Dendritic cell treated with granulocyte-macrophage colony-stimulating factor and Interleukin-4, amounts not matched to agents 40 ng/mL and 50 ng/mL, for 4 days (primary cell): ENCODE data around the gene RPL38.
A peak's percentile ranks its signal among the peaks of the same experiment; 100 is the strongest.

Experiments
- H3K27ac Mint-ChIP-seq: one replicate; pipeline ENCODE4 v1.8.0; 2022; ENCODE audit warnings: mild to moderate bottlenecking, mixed read lengths
- H3K27me3 Mint-ChIP-seq: one replicate; pipeline ENCODE4 v1.8.0; 2022; ENCODE audit warnings: mild to moderate bottlenecking, mixed read lengths
- H3K36me3 Mint-ChIP-seq: one replicate; pipeline ENCODE4 v1.8.0; 2022; ENCODE audit warnings: low read depth, mixed read lengths
- H3K4me1 Mint-ChIP-seq: one replicate; pipeline ENCODE4 v1.8.0; 2022; ENCODE audit warnings: low read depth, mixed read lengths
- H3K4me3 Mint-ChIP-seq: one replicate; pipeline ENCODE4 v1.8.0; 2022; ENCODE audit warnings: mild to moderate bottlenecking, moderate library complexity, mixed read lengths
- H3K9me3 Mint-ChIP-seq: one replicate; pipeline ENCODE4 v1.8.0; 2022; ENCODE audit warnings: mixed read lengths
- intact Hi-C: fragments of 100-400 bp; cut with micrococcal nuclease; formaldehyde crosslinking; loops from one replicate; pipeline ENCODE4 v1.15.0; 2022

Gene RPL38

DNA sequence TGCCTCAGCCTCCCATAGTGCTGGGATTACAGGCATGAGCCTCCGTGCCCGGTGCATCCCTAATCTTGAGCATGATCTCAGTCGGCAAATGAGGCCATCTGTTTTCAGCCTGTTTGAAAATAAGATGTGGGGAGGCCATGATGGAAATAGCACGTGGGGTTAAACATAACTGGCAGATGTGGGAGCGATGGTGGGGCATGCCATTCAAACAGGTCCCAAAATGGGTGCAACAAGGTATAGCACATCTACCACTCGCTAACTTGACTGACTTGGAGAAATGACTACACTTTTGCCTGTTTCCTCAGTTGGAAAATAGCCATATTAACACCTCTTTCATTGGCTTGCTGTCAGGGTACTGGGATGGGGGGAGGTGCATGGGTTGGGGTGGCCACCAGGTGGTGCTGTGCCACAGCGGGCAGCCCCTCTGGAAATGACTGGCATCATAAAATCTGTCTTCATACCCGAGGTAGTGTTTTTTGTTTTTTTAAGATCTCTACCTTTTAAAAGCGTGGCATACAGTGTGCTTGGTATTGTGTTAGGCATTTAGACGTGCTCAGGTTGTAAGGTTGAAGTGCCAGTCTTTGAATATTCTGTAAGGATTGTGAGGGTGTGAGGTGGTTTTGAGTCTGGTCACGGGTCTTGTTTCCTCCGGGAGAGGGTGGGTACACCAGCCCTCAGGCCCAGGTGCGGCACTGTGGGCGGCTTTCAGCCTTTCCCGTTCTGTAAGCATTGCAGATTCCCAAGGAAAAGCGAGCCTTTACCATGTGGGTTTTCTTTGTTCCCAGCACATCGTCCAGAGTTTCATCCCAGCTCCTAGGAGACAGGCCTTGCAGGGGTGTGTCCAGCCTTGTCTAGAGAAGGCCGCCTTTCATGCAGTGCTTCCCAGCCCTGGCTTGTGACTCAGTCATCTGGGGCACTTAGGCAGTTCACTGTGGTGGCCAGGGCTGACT lies 7.0 kb downstream of the RPL38 start:
- Mint-ChIP-seq H3K36me3 (peaks cover 93% of the 10 kb centered on the region), H3K27me3 (no peaks in the 10 kb centered on the region), H3K27ac (peak overlapping the region; percentile 93), H3K9me3 (no peaks in the 10 kb centered on the region), H3K4me1 (peaks cover 80% of the 10 kb centered on the region), H3K4me3 (peak overlapping the region; percentile 43)
- intact Hi-C loops, result loop anchor here (1.0 to 5.0 kb wide), 3 partner anchors 72 to 152 kb away; partner anchors contain the start of gene BTBD17

DNA sequence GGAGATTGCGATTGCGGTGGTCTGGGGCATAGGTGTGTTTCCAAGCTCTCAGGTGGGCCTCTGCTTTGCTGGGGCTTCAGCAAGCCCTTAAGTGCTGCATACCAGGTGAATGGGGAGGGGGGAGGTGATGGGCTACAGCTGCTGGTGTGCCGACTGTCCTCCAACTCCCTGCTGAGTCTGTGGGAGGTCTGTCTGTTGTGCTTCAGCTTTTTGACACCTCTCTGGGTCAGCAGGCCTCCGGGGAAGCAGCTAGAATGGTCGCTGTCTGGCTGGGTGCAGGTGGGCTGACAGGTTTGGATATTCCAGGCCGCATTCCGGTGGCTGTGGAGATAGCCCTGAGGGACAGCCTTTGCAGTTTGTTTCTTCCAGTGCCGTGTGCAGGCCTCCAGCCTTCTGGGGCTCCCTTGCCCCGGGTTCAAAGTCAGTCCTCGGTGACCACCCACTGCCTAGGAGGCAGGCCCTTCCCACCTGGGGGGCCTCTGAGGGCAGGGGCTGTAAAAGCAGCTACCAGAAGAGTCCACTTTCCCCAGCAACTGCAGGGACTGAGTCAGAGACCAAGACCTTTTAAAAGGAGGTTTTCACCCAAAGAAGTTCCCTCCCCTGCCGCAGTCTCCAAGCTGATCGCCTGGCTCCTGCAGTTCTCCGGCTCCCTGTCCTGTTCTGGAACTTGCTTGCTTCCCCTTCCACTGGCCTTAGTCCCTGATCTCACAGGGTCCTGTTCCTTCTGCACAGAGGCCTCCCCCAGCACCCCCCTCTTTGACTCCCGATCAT lies 7.8 kb downstream of the RPL38 start:
- peak overlapping the region; percentile 93 for H3K27ac Mint-ChIP-seq
- peak overlapping the region; percentile 99 for H3K4me3 Mint-ChIP-seq
- H3K4me1 Mint-ChIP-seq, result peaks cover 80% of the 10 kb centered on the region
- intact Hi-C loops, result loop anchor here (5.0 kb wide), 2 partner anchors 71 to 151 kb away; partner anchors contain the start of gene BTBD17
- H3K27me3 Mint-ChIP-seq, result no peaks in the 10 kb centered on the region
- peaks cover 93% of the 10 kb centered on the region for H3K36me3 Mint-ChIP-seq
- H3K9me3 Mint-ChIP-seq, result no peaks in the 10 kb centered on the region

DNA sequence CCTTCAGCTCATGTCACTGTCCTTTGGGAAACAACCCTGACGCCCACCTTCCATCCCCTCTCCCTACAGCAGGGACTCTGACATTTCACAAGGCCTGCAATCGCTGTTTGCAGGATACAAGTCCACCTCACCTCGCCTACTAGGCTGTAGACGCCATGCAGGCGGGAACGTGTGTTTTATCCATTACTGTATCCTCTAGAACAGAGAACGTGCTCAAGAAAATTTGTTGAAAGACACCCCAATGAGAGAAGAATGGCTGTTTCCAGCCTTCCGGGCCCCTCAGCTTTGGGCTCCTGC lies 8.4 kb downstream of the RPL38 start:
- no peaks in the 10 kb centered on the region for H3K9me3 Mint-ChIP-seq
- H3K27me3 Mint-ChIP-seq, result no peaks in the 10 kb centered on the region
- H3K27ac Mint-ChIP-seq, result peak overlapping the region; percentile 93
- H3K4me1 Mint-ChIP-seq, result peaks cover 82% of the 10 kb centered on the region
- H3K4me3 Mint-ChIP-seq, result peak overlapping the region; percentile 99
- H3K36me3 Mint-ChIP-seq, result peaks cover 93% of the 10 kb centered on the region
- intact Hi-C loops, result loop anchor here (2.0 to 5.0 kb wide), 3 partner anchors 29 to 150 kb away; partner anchors contain the start of gene BTBD17

DNA sequence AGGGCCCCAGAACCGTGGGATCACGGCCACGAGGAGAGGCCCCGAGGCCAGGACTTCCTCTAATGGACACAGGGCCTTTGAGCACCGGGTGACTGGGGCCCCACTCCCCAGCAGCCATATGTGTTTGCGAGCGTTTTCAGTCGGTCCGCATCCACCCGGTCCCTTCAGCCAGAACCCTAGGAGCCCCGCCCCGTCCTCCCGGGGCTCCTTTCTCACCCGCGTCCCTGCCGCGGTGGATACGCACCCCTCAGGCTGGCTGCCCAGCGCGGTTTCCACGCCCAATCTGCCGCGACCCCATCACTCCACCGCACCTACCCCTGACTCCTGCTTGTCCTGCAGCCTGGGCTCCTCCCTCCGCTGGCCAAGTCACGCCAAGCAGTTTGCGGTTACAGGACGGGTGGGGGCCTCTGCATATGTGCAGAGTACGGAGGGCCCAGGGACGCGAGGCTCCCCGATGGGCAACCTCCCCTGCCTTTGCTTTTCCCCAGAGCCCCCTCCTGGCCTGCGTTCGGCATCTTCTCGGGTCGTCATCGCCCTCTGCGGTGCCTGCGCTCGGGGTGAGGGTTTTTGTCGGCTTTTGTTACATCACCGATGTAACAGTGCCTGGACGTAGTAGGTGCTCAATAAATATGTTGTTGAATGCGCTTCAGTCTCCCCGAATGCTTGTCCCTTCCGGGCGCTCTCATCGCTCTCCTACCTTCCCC lies 8.9 kb downstream of the RPL38 start:
- H3K4me3 Mint-ChIP-seq, result peak overlapping the region; percentile 99
- intact Hi-C loops, result loop anchor here (2.0 to 5.0 kb wide), 3 partner anchors 28 to 150 kb away; partner anchors contain the start of gene BTBD17
- H3K9me3 Mint-ChIP-seq, result no peaks in the 10 kb centered on the region

DNA sequence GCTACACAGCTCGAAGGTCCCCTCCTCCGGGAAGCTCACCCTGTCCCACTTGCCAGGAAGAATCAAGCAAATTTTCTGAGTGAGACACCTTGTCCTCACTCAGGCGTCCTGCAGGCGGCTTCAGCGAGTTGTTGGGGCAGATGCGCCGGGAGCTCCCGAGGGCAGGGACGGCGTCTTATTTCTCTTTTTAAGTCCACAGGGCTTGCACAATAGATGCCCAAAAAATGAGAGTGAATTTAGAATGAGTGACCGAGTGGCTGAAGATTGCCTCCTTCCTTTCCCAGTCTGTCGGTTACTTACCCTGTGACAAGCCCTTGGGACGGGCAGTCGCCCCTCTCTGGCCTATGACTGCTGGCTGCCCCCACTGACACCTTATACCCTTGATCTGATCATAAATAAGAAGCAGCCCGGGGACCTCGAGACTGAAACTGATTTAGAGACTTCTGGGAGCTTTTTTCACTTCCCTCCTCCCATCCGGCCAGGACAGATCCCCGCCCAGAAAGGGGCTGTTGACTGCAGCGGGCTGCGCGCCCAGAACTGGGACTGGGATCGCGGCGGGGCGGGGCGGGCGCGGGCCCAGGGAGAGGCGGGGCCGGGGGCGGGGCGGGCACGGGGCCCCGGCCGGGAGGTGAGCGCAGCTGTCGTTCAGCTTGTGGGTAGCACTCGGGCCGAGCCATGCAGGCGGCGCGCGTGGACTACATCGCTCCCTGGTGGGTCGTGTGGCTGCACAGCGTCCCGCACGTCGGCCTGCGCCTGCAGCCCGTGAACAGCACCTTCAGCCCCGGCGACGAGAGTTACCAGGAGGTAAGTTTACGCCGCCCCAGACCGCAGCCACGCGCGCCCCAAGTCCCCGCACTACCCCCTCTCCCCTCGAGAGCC lies 9.7 kb downstream of the RPL38 start, which contains the start of gene TTYH2:
TTYH2 (plus strand) TSS at position 659 of the 879 bp plus-strand sequence; CDS start at position 676, 17 bp downstream.
- H3K36me3 Mint-ChIP-seq, result peaks cover 94% of the 10 kb centered on the region
- intact Hi-C loops, result loop anchor here (2.0 to 5.0 kb wide), 3 partner anchors 28 to 149 kb away; partner anchors contain the start of gene BTBD17
- H3K4me1 Mint-ChIP-seq, result peaks cover 90% of the 10 kb centered on the region
- H3K27ac Mint-ChIP-seq, result peak within 1 kb of the TSS; percentile 93
- no peaks in the 10 kb centered on the region for H3K27me3 Mint-ChIP-seq
- no peaks in the 10 kb centered on the region for H3K9me3 Mint-ChIP-seq
- peak within 1 kb of the TSS; percentile 99 for H3K4me3 Mint-ChIP-seq

More for the DNA sequence above, 8.9 kb downstream of the RPL38 start:
- Mint-ChIP-seq H3K27me3 (no peaks in the 10 kb centered on the region), H3K27ac (peak overlapping the region; percentile 93), H3K36me3 (peaks cover 94% of the 10 kb centered on the region), H3K4me1 (peaks cover 87% of the 10 kb centered on the region)

DNA sequence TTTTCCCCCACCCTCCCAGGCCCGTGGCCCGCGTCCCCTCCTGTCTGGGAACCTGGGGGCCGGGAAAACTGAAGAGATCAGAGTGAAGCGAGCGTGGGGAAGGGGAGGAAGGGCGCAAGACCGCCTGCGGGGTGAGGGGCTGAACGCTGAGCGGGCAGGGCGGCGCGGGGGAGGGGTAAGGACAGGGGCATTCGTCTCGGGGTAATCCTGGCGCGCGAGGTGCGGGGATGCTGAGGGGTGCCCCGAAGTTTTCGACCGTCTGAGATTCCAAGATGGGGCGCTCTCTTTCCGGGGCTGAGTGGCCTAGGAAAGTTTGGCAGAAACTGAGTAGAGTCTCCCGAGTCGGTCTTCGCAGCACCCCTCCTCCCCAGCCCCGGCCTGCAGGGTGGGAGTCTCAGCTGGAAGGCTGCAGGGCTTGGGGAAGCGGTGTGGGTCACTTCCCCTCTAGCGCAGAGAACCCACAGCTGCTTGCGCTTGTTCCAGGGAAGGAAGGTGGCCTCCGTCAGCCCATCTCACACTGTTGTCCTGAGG lies 10.4 kb downstream of the RPL38 start:
- peak overlapping the region; percentile 93 for H3K27ac Mint-ChIP-seq
- H3K36me3 Mint-ChIP-seq, result peaks cover 94% of the 10 kb centered on the region
- H3K4me3 Mint-ChIP-seq, result peak overlapping the region; percentile 99
- intact Hi-C loops, result loop anchor here (2.0 to 5.0 kb wide), 3 partner anchors 27 to 148 kb away; partner anchors contain the start of gene BTBD17
- peaks cover 90% of the 10 kb centered on the region for H3K4me1 Mint-ChIP-seq
- H3K27me3 Mint-ChIP-seq, result no peaks in the 10 kb centered on the region
- no peaks in the 10 kb centered on the region for H3K9me3 Mint-ChIP-seq

DNA sequence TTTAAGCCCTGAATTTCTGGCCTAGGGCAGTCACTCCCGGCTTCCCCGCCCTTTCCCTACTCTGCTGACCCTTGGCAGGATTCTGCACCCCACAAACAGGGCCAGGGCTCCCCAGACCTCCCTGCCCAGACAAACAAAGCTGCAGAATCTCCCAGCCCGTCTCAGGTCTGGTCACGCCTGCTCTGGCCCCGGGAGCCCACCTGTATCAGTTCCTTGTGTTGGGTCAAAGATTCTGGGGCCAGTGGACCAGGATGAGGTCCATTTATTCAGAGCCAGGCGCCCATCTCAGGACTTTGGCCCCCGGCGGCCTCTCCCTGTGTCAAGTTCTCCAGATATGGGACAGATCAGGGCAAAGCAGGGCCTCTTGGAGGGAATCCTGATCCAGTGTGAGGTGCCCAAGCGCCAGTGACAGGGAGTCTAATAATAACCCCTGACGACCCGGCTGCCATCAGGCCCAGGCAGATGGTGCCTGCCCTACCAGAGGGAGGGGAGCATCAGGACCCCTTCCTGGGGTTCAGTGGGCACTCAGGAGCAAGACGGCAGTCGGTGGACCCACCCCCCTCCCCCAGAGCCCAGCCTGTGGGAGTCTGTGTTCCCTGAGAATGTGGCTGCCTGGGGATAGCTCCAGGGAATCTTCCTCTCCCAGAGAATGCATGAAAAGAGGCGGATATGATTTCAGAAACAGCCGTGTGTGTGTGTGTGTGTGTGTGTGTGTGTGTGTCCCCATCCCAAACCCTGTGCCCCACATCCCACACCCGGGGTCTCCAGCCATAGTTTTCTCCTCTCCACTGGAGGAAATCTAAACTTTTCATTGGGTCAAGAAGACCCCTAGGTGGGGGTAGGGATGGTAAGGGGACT lies 11.2 kb downstream of the RPL38 start:
- H3K4me3 Mint-ChIP-seq, result peak overlapping the region; percentile 99
- peaks cover 93% of the 10 kb centered on the region for H3K4me1 Mint-ChIP-seq
- no peaks in the 10 kb centered on the region for H3K27me3 Mint-ChIP-seq
- H3K36me3 Mint-ChIP-seq, result peaks cover 93% of the 10 kb centered on the region
- H3K9me3 Mint-ChIP-seq, result no peaks in the 10 kb centered on the region
- intact Hi-C loops, result loop anchor here (5.0 kb wide), 2 partner anchors 68 to 148 kb away; partner anchors contain the start of gene BTBD17
- peak overlapping the region; percentile 93 for H3K27ac Mint-ChIP-seq

DNA sequence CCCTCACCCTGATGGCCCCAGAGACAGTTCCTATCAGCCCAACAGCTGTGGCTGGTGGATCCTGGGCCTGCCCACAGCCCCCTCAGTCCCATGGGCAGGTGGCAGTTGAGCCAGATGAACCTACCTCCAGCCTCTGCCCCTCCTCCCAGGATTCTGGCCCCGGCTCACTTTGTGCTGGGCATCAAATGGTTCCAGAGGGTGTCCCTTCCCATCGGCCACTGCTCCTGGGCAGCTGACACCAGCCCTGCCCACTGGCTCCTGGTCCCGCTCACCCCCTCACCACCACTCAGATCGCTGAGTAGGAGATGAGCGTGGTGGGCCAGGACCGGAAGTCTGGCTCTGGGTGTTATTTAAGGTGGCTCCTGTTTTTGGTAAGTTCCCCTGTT lies 11.9 kb downstream of the RPL38 start:
- H3K4me1 Mint-ChIP-seq, result peaks cover 92% of the 10 kb centered on the region
- peak overlapping the region; percentile 93 for H3K27ac Mint-ChIP-seq
- intact Hi-C loops, result no loop called here
- no peaks in the 10 kb centered on the region for H3K27me3 Mint-ChIP-seq
- H3K9me3 Mint-ChIP-seq, result no peaks in the 10 kb centered on the region
- peak overlapping the region; percentile 99 for H3K4me3 Mint-ChIP-seq
- peaks cover 90% of the 10 kb centered on the region for H3K36me3 Mint-ChIP-seq

DNA sequence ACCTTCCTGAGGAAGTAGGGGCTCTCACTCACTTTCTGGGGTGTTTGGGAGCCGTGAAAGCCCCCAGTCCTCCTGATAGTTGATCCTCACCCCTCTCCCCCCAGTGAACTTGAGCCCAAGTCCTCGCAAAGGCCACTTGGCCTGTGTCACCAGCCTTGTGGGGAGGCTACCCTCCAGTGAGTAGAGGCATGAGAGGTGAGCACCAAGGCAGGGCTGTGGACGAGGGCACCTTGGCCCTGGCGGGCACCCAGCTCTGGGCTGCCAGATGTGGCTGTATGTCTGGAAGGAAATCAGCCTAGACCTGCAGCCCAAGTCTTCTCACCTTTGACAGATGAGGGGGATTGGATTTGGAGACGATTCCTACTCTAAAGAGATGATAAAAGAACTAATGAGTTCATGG lies 13.0 kb downstream of the RPL38 start:
- intact Hi-C loops, result no loop called here
- no peak overlapping the region for H3K4me3 Mint-ChIP-seq
- peaks cover 90% of the 10 kb centered on the region for H3K36me3 Mint-ChIP-seq
- H3K9me3 Mint-ChIP-seq, result no peaks in the 10 kb centered on the region
- peak overlapping the region; percentile 62 for H3K27ac Mint-ChIP-seq
- peaks cover 81% of the 10 kb centered on the region for H3K4me1 Mint-ChIP-seq
- no peaks in the 10 kb centered on the region for H3K27me3 Mint-ChIP-seq

DNA sequence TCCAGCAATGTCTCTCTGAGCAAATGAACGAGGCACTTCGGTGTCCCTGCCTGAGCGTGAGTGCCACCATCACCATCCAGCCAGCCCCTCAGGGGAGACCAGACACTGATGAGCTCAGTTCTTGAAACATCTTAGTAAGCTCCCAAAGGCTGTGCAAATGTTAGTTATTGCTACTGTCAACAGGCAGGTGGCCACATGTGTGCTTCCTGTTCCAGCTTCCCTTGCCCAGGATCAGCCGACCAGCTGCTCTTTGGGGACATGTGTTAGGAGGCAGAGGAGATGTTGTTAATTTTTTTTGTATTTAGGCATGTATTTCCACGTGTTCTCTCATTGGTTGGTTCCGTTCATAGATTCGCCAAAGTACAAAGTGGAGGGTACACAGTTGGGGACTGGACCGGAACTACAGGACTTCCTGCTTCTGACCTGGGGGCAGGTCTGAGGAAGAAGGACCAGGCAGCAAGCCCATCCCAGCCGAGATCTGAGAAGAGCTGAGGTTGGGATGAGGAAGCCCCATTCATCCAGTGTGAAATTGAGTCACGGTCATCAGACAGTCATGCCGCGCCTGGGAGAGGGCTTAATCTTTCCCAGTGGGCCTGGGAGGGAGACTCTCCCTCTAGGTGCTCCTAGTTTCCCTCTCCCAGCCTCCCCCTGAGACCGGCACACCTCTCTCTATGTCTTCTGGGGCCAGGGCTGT lies 13.7 kb downstream of the RPL38 start:
- peak overlapping the region; percentile 62 for H3K27ac Mint-ChIP-seq
- intact Hi-C loops, result no loop called here
- H3K4me1 Mint-ChIP-seq, result peaks cover 75% of the 10 kb centered on the region
- peaks cover 90% of the 10 kb centered on the region for H3K36me3 Mint-ChIP-seq
- H3K27me3 Mint-ChIP-seq, result no peaks in the 10 kb centered on the region
- no peaks in the 10 kb centered on the region for H3K9me3 Mint-ChIP-seq
- H3K4me3 Mint-ChIP-seq, result no peak overlapping the region

DNA sequence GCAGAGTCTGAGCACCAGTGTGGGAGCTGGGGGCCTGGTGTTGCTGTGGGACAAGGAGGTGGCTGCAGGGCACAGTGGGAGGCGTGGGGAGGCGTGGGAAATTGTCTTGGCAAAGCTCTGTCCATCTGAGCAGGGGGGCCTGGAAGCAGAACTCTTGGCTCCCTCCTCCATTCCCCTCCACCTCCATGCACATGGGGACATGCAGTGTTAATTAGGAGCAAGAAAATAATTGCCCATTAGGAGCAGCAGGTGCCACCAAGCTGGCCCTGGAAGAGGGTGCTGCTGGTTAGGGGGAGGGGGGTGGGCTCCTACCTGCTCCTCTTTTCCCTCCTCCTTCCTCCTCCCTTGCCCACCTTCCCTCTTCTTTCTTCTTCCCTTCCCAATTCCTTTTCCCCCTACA lies 14.4 kb downstream of the RPL38 start:
- no peaks in the 10 kb centered on the region for H3K27me3 Mint-ChIP-seq
- peak overlapping the region; percentile 62 for H3K27ac Mint-ChIP-seq
- intact Hi-C loops, result no loop called here
- no peaks in the 10 kb centered on the region for H3K9me3 Mint-ChIP-seq
- H3K4me1 Mint-ChIP-seq, result peaks cover 69% of the 10 kb centered on the region
- H3K36me3 Mint-ChIP-seq, result peaks cover 90% of the 10 kb centered on the region
- no peak overlapping the region for H3K4me3 Mint-ChIP-seq
